GM12878 (cell line): Measurements from ENCODE around the gene KCNJ16. TPM values are rescaled to one million over a fixed set of nuclear protein-coding genes. Genes with fewer than 3 reads are reported as not detected.

Source experiments
- ATAC-seq: fragments of 200-7000 bp; cut with Tn5 transposase; 3 replicates; pipeline ENCODE4 v1.9.1; 2020; ENCODE audit warnings: mild to moderate bottlenecking, moderate library complexity
- BruUV-seq: library from RNA; stranded (reverse); fragments of 400-500 nt; replicated peaks from 2 replicates; lab custom pipeline; 2021; lab: Mats Ljungman, UMichigan
- CTCF ChIA-PET: fragments of 300-600 bp; sonication (Branson Sonifier 250); formaldehyde crosslinking; extraction: SDS; loops from one replicate; lab custom pipeline; 2021; ENCODE audit warnings: inconsistent platforms; lab: Yijun Ruan, JAX
- POLR2A ChIA-PET: fragments of 350-600 bp; formaldehyde crosslinking; extraction: SDS; loops from one replicate; lab custom pipeline; 2021; ENCODE audit warnings: inconsistent platforms; lab: Charles Lee
- RAD21 ChIA-PET: fragments of 300-600 bp; sonication (Branson Sonifier 250); formaldehyde crosslinking; loops from one replicate; lab custom pipeline; 2023; ENCODE audit warnings: antibody characterized with exemption; ENCODE audit not compliant: unreplicated experiment; lab: Charles Lee
- SMC1A ChIA-PET: fragments of 300-600 bp; sonication (Branson Sonifier 250); formaldehyde crosslinking; loops from one replicate; lab custom pipeline; 2023; ENCODE audit not compliant: unreplicated experiment, uncharacterized antibody; lab: Charles Lee
- DNase-seq: peaks from one replicate; pipeline ENCODE4 v3.0.0-alpha.2; 2011; ENCODE audit warnings: low read depth, low spot score
- FAIRE-seq: peaks from 3 replicates; lab custom pipeline; 2011; peaks lifted over from hg19 to GRCh38; lab: Jason Lieb, UNC
- H2AFZ ChIP-seq: 2 replicates; pipeline ENCODE4 v1.6.0; 2011; ENCODE audit warnings: low read depth, low read length, control low read depth; ENCODE audit not compliant: control insufficient read depth
- H3K27ac ChIP-seq: 2 replicates; pipeline ENCODE4 v1.5.1; 2011; ENCODE audit warnings: control low read depth; ENCODE audit not compliant: control insufficient read depth, insufficient read depth
- H3K27me3 ChIP-seq, 2 experiments: replicated peaks in 1 of 2; 2 replicates each; pipeline versions ENCODE4 v1.6.0 to v1.6.1; 2011; ENCODE audit warnings: low read length in 1 of 2; ENCODE audit not compliant: control insufficient read depth in 2 of 2, insufficient read depth in 2 of 2
- H3K36me3 ChIP-seq, 2 experiments: 2 replicates each; pipeline ENCODE4 v1.5.1; 2011; ENCODE audit warnings: low read length in 1 of 2; ENCODE audit not compliant: control insufficient read depth in 2 of 2, insufficient read depth in 2 of 2
- H3K4me1 ChIP-seq: 2 replicates; pipeline ENCODE4 v1.6.1; 2011; ENCODE audit warnings: mild to moderate bottlenecking, low read length, moderate library complexity, mixed read lengths; ENCODE audit not compliant: control insufficient read depth, insufficient read depth
- H3K4me2 ChIP-seq: 2 replicates; pipeline ENCODE4 v1.6.0; 2011; ENCODE audit warnings: control low read depth; ENCODE audit not compliant: control insufficient read depth, insufficient read depth
- H3K4me3 ChIP-seq: fragments of 200-600 bp; sonication (generic); 2 replicates; pipeline ENCODE4 v1.5.1; 2016
- H3K79me2 ChIP-seq: 2 replicates; pipeline ENCODE4 v1.6.0; 2011; ENCODE audit warnings: low read length; ENCODE audit not compliant: control insufficient read depth, insufficient read depth
- H3K9ac ChIP-seq: 2 replicates; pipeline ENCODE4 v1.8.0; 2011; ENCODE audit warnings: low read length, control low read depth, mixed read lengths; ENCODE audit not compliant: control insufficient read depth, insufficient read depth
- H3K9me3 ChIP-seq: replicated peaks from 3 replicates; pipeline ENCODE4 v1.5.1; 2011; ENCODE audit warnings: mild to moderate bottlenecking, low read length; ENCODE audit not compliant: control insufficient read depth, insufficient read depth
- H4K20me1 ChIP-seq: 2 replicates; pipeline ENCODE4 v1.6.0; 2011; ENCODE audit not compliant: control insufficient read depth, insufficient read depth
- CREB1 ChIP-seq: IDR thresholded peaks from 2 replicates; pipeline ENCODE4 v1.6.1; 2012; ENCODE audit warnings: low read depth, mild to moderate bottlenecking, inconsistent platforms
- KDM1A ChIP-seq: fragments of 200-600 bp; sonication (generic); IDR thresholded peaks from 2 replicates; pipeline ENCODE4 v1.6.1; 2016; ENCODE audit warnings: borderline replicate concordance
- NFYA ChIP-seq: IDR thresholded peaks from 2 replicates; pipeline ENCODE4 v1.6.1; 2011; ENCODE audit warnings: low read depth, mild to moderate bottlenecking, low read length, improper control_type of control experiment, borderline replicate concordance
- NR2C1 ChIP-seq: fragments of 450-650 bp; IDR thresholded peaks from 2 replicates; pipeline ENCODE4 v1.6.1; 2017; ENCODE audit warnings: antibody characterized with exemption, mild to moderate bottlenecking, moderate library complexity
- RAD51 ChIP-seq: fragments of 450-650 bp; IDR thresholded peaks from 2 replicates; pipeline ENCODE4 v1.6.1; 2016; ENCODE audit warnings: moderate library complexity, mild to moderate bottlenecking, inconsistent platforms
- RBBP5 ChIP-seq: fragments of 200-600 bp; sonication (generic); conservative IDR thresholded peaks from 2 replicates; pipeline ENCODE4 v1.6.1; 2016
- SMAD1 ChIP-seq: fragments of 450-650 bp; IDR thresholded peaks from 2 replicates; pipeline ENCODE4 v1.6.1; 2018; ENCODE audit warnings: mild to moderate bottlenecking, low read depth; ENCODE audit not compliant: partially characterized antibody
- SMAD5 ChIP-seq: IDR thresholded peaks from 2 replicates; pipeline ENCODE4 v1.6.1; 2016; ENCODE audit warnings: antibody characterized with exemption, low read depth
- STAT1 ChIP-seq: fragments of 450-650 bp; conservative IDR thresholded peaks from 2 replicates; pipeline ENCODE4 v1.6.1; 2014; ENCODE audit warnings: antibody characterized with exemption, mild to moderate bottlenecking
- WGBS: methylation state at CpG from one replicate; pipeline ENCODE4 v1.1.6; 2016; ENCODE audit warnings: low lambda C conversion rate; ENCODE audit not compliant: insufficient replicate concordance, insufficient coverage; ENCODE audit errors: missing lambda C conversion rate; 5-methylcytosine and 5-hydroxymethylcytosine counted together
- in situ Hi-C: fragments of 300-500 bp; cut with MboI; formaldehyde crosslinking; loops from 9 replicates; pipeline ENCODE4 v1.14.3; 2018; ENCODE audit warnings: mixed read lengths
- intact Hi-C: fragments of 100-400 bp; cut with micrococcal nuclease; formaldehyde crosslinking; loops from one replicate; pipeline ENCODE4 v1.14.2; 2022; ENCODE audit not compliant: unreplicated experiment
- polyA plus RNA-seq, 11 experiments: library from polyadenylated mRNA; depleted of rRNA in 4 of 11; unstranded in 6 of 11; stranded (reverse) in 5 of 11; fragments of >200 nt; fragmentation: Nextera tagmentation in 4 of 11; fragmentation: Illumina TruSeq in 1 of 11; extraction: Ambion mirVana in 4 of 11; extraction: Trizol in 1 of 11; gene quantifications; 1 replicate in 1 of 11; 2 replicates in 10 of 11; pipeline versions ENCODE4 v1.2.1 to v1.2.3, GENCODE V29; 2011 to 2016; ENCODE audit warnings: inconsistent platforms in 2 of 11, missing spikeins in 2 of 11, low read depth in 1 of 11
- total RNA-seq, 4 experiments: library from RNA; depleted of rRNA in 3 of 4; stranded (reverse); fragments of >200 nt in 3 of 4; fragmentation: Illumina TruSeq in 1 of 4; extraction: Trizol in 1 of 4; gene quantifications; 2 replicates each; pipeline versions ENCODE4 v1.2.1 to v1.2.3, GENCODE V29; 2013 to 2021
- TF ChIP-seq, protein P1 (sequence below): fragments of 450-650 bp; IDR thresholded peaks from 2 replicates; pipeline ENCODE4 v1.6.1; 2017; ENCODE audit warnings: mild to moderate bottlenecking, low read depth, inconsistent platforms; ENCODE audit not compliant: poor library complexity, severe bottlenecking
- TF ChIP-seq, protein P2 (sequence below): fragments of 450-650 bp; formaldehyde crosslinking; IDR thresholded peaks from 2 replicates; pipeline ENCODE4 v1.5.0; 2022; ENCODE audit warnings: mild to moderate bottlenecking, missing genetic modification characterization

The KCNJ16 gene
- total and polyA plus RNA-seq, 10 of the 15 experiments (the other 5 are each of a cell fraction or from before 2014, with no cell fraction given), result 0.08 to 0.24 (median 0.20) TPM; not detected in 7

DNA sequence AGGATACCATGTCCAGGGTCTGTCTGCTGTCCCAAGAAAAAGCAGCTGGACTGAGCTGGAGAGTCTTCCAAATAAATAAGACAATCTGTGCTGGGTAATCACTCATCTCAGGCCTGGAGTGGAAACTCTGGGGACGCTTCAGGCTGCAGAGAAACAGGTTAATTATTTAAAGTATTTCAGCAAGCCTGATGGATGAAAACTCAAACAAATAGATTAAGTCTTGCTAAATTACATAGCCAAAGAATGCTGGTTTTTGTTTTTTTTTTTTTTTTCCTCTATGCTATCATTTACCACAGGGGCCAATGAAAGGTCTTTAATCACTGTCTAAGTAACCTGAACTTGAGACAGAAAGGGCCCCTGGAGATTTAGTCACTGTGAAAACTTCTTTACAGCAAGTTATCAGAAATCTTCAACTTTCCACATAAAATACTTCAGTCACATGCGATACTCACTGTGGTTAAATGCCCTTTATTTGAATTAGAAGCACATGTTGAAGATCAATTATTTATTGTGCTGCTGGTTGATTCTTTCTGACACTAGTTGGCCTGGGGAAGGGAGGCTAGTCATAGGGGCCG is 63.4 kb downstream of the KCNJ16 start:
- in situ Hi-C loops, result no loop called here
- no TSS peak for BruUV-seq
- intact Hi-C loops, result loop anchor here (5.0 kb wide), 1 partner anchor 414 kb away; no protein-coding TSS in a partner anchor
- H3K4me3 ChIP-seq, result no peak overlapping the region
- no peak for ATAC-seq
- SMC1A ChIA-PET, result interaction anchor here (1.1 to 2.4 kb wide), 5 partner anchors 14 to 584 kb away, joined by 3 to 7 read pairs (median 3); no protein-coding TSS in a partner anchor
- no peak for DNase-seq
- no peaks in the 10 kb centered on the region for H3K79me2 ChIP-seq
- whole genome bisulfite sequencing, result 79% methylated on average over 3 of the region's 3 CpGs
- CTCF ChIA-PET, result interaction anchor here (0.8 to 3.4 kb wide), 3 partner anchors 11 to 537 kb away, joined by 3 to 9 read pairs (median 7); no protein-coding TSS in a partner anchor
- FAIRE-seq, result no peak
- H3K9me3 ChIP-seq, result no peaks in the 10 kb centered on the region; the same call in 2 of the 3 replicates
- TF ChIP-seq NFYA (no peak), KDM1A (no peak), SMAD1 (no peak), SMAD5 (no peak), RBBP5 (no peak), STAT1 (no peak), CREB1 (no peak), NR2C1 (no peak), RAD51 (no peak)
- TF ChIP-seq, protein P1, sequence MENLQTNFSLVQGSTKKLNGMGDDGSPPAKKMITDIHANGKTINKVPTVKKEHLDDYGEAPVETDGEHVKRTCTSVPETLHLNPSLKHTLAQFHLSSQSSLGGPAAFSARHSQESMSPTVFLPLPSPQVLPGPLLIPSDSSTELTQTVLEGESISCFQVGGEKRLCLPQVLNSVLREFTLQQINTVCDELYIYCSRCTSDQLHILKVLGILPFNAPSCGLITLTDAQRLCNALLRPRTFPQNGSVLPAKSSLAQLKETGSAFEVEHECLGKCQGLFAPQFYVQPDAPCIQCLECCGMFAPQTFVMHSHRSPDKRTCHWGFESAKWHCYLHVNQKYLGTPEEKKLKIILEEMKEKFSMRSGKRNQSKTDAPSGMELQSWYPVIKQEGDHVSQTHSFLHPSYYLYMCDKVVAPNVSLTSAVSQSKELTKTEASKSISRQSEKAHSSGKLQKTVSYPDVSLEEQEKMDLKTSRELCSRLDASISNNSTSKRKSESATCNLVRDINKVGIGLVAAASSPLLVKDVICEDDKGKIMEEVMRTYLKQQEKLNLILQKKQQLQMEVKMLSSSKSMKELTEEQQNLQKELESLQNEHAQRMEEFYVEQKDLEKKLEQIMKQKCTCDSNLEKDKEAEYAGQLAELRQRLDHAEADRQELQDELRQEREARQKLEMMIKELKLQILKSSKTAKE, result no peak
- TF ChIP-seq, protein P2, sequence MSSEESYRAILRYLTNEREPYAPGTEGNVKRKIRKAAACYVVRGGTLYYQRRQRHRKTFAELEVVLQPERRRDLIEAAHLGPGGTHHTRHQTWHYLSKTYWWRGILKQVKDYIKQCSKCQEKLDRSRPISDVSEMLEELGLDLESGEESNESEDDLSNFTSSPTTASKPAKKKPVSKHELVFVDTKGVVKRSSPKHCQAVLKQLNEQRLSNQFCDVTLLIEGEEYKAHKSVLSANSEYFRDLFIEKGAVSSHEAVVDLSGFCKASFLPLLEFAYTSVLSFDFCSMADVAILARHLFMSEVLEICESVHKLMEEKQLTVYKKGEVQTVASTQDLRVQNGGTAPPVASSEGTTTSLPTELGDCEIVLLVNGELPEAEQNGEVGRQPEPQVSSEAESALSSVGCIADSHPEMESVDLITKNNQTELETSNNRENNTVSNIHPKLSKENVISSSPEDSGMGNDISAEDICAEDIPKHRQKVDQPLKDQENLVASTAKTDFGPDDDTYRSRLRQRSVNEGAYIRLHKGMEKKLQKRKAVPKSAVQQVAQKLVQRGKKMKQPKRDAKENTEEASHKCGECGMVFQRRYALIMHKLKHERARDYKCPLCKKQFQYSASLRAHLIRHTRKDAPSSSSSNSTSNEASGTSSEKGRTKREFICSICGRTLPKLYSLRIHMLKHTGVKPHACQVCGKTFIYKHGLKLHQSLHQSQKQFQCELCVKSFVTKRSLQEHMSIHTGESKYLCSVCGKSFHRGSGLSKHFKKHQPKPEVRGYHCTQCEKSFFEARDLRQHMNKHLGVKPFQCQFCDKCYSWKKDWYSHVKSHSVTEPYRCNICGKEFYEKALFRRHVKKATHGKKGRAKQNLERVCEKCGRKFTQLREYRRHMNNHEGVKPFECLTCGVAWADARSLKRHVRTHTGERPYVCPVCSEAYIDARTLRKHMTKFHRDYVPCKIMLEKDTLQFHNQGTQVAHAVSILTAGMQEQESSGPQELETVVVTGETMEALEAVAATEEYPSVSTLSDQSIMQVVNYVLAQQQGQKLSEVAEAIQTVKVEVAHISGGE (CRISPR knock-in tag), result no peak
- H4K20me1 ChIP-seq, result no peaks in the 10 kb centered on the region
- no peak overlapping the region for H3K9ac ChIP-seq
- peaks cover 18% of the 10 kb centered on the region for H3K4me1 ChIP-seq
- POLR2A ChIA-PET, result no interaction called here
- H3K4me2 ChIP-seq, result no peak overlapping the region
- H2AFZ ChIP-seq, result no peak overlapping the region
- no peak overlapping the region; the same call in 1 of the 2 replicates for H3K27ac ChIP-seq
- no peaks in the 10 kb centered on the region for H3K27me3 ChIP-seq
- no peaks in the 10 kb centered on the region for H3K36me3 ChIP-seq
- RAD21 ChIA-PET, result interaction anchor here (1.0 to 2.3 kb wide), 3 partner anchors 33 to 531 kb away, joined by 3 to 7 read pairs (median 4); no protein-coding TSS in a partner anchor
